Measurements from ENCODE around the gene ZNF775.

The ZNF775 gene

DNA sequence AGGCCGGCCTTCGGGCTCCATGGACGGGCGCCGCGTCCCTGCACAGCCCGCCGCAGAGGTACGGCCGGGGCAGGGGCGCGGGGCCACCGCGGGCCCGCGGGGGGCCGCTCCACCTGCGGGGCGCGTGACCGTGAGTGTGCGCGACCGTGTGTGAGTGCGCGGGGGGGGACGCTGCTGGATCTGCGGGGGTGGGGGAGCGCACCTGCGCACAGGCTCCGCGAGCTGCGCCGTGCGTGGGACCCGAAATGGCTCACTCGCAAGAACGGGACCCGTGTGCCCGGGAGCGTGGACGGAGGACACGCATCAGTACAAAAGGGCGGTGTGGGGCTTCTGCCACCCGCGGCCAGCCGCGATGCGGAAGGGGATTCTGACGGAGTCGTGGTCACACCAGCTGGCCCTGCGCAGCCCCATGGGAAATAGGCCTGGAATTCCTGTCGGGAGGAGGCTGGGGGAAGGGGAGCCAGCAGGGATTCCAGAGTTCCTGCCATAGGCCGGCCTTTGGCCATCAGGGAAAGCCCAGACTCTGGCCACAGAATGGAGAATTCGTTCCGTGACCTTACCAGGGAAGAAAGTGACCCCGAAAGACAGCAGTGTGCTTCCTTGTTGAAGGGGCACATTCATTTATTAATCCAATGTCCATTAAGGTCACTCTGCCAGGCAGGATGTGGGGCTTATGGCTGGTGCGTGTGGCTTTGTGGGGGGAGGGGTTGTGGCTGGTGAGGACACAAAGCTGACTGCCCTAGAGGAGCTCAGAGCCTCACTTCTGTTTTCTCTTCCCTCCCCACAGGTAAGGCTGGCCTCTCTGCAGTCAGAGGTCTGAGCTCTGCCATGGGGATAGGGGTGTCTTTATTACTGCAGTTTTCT, 10.0 kb upstream of the ZNF775 start:
- no peak for DNase-seq (ENCODE audit: low read depth)

DNA sequence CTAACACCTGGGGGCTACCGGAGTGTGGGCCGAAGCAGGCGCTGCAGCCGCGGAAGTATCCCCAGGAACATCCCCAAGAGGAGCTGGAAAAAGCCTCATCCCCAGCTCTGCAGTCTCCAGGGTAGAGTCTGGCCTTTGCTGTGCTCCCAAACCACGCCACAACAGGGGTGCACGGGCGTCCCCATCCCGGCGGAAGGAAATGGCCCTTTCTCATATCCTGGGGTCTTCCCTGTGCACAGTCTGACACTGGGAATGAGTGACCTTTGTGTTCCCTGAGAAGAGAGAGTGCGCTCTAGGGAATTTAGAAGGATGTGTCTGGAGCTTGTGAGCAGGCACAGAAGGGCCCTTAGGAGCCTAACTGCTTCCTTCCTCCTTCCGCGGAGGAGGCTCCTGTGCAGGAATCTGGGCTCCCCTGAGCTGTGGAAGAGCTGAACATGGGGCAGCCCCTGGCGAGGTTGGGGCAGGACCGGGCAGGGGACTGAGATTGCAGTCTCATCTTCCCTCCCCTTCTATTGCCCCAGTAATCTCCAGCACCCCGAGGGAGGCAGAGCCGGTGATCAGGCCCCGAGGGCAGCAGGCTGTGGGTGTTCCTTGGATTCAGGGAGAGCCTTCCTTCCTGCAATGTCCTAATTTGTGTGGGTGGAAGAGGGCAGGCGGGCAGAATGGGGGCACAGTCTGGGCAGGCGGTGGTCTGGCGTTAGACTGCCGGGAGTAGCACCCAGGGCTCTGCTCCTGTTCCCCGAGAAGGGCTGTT, 9.2 kb upstream of the ZNF775 start:
- no peak for DNase-seq (ENCODE audit: low read depth)

DNA sequence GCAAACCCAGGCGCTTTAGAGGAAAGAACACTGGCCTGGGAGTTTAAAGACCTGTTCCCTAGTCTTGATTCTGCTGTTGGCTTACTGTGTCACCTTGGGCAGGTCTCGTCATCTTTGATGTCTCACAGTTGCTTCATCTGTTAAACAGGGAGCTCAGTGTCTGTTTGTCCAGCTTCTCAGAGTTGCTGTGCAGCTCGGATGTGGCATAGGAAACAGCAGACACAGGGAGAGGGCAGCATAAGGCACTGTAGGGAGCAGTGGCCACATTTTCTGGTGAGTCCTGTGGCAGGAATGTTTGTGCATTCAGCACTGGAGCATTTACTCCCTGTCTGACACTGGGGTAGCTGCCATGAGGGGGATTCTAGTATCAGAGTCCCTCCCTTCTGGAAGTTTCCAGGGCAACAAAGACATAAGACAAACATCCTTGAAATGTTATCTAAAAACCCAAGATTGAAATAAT, 8.5 kb upstream of the ZNF775 start:
- no peak for DNase-seq (ENCODE audit: low read depth)

DNA sequence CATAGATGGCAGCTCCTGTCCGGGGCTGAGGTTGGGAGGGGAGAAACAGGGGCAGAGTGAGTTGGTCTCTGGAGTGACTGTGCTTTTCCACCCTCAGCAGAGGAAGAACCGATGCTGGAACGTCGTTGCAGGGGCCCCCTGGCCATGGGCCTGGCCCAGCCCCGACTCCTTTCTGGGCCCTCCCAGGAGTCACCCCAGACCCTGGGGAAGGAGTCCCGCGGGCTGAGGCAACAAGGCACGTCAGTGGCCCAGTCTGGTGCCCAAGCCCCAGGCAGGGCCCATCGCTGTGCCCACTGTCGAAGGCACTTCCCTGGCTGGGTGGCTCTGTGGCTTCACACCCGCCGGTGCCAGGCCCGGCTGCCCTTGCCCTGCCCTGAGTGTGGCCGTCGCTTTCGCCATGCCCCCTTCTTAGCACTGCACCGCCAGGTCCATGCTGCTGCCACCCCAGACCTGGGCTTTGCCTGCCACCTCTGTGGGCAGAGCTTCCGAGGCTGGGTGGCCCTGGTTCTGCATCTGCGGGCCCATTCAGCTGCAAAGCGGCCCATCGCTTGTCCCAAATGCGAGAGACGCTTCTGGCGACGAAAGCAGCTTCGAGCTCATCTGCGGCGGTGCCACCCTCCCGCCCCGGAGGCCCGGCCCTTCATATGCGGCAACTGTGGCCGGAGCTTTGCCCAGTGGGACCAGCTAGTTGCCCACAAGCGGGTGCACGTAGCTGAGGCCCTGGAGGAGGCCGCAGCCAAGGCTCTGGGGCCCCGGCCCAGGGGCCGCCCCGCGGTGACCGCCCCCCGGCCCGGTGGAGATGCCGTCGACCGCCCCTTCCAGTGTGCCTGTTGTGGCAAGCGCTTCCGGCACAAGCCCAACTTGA, 7.8 kb upstream of the ZNF775 start:
- no peak for DNase-seq (ENCODE audit: low read depth)

DNA sequence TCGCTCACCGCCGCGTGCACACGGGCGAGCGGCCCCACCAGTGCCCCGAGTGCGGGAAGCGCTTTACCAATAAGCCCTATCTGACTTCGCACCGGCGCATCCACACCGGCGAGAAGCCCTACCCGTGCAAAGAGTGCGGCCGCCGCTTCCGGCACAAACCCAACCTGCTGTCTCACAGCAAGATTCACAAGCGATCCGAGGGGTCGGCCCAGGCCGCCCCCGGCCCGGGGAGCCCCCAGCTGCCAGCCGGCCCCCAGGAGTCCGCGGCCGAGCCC, 7.2 kb upstream of the ZNF775 start:
- DNase-seq (ENCODE audit: low read depth): no peak

DNA sequence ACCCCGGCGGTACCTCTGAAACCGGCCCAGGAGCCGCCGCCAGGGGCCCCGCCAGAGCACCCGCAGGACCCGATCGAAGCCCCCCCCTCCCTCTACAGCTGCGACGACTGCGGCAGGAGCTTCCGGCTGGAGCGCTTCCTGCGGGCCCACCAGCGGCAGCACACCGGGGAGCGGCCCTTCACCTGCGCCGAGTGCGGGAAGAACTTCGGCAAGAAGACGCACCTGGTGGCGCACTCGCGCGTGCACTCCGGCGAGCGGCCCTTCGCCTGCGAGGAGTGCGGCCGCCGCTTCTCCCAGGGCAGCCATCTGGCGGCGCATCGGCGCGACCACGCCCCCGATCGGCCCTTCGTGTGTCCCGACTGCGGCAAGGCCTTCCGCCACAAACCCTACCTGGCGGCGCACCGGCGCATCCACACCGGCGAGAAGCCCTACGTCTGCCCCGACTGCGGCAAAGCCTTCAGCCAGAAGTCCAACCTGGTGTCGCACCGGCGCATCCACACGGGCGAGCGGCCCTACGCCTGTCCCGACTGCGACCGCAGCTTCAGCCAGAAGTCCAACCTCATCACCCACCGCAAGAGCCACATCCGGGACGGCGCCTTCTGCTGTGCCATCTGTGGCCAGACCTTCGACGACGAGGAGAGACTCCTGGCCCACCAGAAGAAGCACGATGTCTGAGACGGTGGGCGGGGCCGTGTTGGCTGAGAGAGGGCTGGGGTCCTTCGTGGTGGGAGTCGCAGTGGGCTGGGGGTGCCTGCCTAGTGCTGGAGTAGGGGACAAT, 6.7 kb upstream of the ZNF775 start:
- DNase-seq (ENCODE audit: low read depth): no peak

DNA sequence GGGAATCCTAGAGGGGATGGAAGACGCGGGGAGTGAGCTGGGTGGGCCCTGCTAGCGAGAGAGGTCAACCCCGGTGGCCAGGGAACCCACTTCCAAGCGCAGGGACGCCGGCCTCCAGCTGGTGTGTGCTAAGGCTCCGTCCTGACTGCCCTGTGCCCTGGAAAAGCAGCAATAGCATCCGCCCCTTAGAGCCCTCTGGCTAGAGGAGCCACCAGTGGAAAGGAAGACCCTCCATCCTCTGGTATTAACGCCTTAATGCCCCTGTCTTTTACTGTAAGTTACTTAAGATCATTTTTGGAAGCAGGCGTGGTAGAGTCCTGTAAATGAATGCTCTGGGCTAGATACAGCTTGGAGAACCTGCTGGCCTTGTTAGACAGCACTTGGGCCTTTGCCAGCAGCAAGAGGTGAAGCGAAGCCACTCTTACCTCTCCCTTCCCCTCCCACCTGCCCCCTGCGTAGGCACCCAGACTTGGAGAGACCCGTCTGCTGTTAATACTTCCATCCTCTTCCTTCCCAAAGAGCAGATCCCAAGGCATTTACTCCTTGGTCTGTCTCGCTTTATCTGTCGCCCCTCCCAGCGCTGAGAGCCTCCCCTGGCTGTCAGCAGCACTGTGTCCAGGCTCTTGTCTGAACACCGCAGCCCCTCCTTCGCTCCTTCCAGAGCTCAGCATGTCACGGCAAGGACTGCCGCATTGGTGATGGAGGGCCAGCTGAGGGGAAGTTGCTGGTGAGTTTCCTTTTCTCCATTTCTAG, 5.9 kb upstream of the ZNF775 start:
- DNase-seq (ENCODE audit: low read depth): no peak

DNA sequence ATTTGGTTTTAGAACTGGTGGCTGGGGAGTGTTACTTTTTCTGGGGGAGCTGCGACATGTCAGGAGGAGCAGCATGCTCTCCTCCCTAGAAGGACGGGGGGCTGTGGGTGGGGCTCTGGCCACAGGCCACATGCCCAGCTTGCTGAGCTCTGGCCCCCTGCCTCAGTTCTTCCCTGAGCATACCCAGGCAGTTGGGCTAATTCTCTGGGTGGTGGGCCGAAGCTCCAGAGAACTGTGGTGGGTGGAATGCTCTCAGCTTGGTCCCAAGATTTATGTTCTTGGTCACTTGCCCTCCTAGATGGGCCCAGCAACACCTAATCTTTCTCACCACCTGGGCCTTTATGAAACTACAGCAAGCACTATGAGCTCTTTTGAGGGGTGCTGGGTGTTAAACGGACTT, 5.1 kb upstream of the ZNF775 start:
- no peak for DNase-seq (ENCODE audit: low read depth)

DNA sequence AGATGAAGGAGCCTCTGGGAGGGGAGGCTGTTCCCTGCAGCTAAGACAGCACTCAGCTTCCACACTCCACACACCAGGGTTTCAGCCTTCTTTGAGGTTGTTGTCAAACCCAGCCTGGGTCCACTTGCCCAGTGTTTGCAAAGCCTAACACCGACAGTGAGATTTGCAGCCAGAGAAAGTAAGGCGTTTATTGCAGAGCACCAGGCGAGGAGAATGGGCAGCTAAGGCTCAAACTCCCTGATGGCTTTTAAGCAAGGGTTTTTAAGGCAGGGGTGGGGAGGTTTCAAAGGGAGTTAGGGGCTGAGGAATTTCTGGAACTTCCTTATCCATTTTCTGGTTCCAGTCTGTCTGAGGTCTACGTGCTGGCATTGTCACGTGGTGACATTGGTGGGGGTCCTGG, 4.7 kb upstream of the ZNF775 start:
- DNase-seq (ENCODE audit: low read depth): no peak

DNA sequence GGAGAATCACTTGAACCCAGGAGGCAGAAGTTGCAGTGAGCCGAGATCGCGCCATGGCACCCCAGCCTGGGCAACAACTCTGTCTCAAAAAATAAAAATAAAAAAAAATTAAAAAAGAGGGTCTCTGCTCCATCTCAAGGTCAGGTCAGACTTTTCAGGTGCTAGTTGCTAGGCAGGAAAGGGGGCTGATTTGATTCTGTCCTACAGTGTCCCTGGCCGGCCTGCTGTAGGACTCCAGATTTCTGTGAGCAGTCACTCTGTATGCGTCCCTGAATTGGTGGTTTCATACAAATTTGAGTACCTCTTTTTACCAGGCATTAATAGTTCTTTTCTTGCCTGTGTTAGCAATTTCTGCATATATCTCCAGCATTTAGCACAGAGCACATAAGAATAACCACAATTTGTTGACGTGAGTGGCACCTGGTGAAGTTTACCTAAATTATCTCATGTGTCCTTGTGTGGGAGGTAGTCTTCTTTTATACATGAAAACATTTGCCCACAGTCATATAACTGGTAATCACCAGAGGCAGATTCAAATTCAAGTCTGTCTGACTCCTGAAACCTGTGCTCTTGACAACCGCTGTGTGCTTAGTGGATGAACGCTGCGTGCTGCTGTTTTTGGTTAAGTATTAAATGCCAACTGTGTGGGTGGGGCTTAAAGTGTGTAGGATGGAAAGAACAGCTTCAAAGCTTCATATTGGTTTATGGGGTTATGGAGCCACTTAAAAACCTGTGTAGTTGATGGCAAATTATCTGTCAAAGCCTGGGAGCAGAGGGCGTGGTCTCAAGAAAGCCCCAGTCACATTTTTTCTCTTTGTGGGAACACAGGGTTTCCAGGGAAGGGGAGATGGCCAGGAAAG, 3.2 kb upstream of the ZNF775 start:
- DNase-seq (ENCODE audit: low read depth): no peak

DNA sequence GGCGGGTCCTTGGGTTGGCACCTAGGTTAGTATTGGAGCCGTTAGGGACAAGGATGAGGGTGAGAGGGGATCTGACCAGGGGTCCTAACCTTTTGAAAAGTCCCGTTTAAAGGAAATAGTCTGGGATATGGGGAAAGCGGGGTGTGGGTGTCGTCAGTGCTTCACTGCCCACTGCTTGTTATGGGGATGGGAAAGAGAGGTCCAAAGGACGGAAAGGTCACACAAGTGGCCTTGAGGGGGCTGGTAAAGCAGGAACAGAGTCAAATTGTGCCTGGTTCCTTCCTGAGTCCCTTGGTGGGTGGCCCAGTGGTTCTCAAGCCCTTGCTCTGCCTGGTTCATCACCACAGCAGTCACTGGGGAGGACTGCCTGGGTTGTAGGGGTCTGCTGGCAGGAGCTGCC, 2.6 kb upstream of the ZNF775 start:
- DNase-seq (ENCODE audit: low read depth): no peak

DNA sequence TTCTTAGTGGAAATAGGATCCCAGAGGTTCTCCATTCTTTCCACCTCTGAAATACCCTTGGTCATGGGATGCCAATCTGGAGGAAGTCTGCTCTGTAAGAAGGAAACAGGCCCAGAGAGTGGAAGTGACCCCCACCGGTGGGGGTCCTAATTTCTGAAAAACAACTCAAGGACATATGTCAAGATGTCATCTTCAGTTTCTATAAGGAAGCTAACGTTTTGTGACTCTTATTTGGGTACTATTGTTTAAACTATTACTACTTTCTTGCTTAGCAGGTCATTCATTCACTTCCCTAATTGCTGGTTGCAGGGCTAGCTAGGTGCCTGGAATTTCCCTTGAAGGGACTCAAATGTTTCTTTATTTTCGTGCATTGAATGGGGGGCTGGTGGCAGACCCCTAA, 1.9 kb upstream of the ZNF775 start:
- no peak for DNase-seq (ENCODE audit: low read depth)

DNA sequence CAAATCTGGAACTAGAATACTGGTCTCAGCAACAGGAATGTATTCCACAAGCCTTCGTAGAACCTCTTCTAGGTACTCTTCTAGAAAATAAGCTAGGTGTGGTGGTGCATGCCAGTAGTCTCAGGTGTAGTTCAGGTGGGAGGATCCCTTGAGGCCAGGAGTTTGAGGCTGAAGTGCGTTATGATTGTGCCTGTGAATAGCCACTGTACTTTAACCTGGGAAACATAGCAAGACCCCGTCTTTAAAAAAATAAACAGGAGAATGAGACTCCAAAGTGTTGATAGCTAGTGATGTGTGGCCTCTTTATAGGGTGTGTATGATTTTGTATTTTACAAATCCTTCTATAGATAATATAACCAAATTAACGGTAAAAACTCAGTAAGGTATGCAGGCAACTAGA, 1.5 kb upstream of the ZNF775 start:
- no peak for DNase-seq (ENCODE audit: low read depth)

DNA sequence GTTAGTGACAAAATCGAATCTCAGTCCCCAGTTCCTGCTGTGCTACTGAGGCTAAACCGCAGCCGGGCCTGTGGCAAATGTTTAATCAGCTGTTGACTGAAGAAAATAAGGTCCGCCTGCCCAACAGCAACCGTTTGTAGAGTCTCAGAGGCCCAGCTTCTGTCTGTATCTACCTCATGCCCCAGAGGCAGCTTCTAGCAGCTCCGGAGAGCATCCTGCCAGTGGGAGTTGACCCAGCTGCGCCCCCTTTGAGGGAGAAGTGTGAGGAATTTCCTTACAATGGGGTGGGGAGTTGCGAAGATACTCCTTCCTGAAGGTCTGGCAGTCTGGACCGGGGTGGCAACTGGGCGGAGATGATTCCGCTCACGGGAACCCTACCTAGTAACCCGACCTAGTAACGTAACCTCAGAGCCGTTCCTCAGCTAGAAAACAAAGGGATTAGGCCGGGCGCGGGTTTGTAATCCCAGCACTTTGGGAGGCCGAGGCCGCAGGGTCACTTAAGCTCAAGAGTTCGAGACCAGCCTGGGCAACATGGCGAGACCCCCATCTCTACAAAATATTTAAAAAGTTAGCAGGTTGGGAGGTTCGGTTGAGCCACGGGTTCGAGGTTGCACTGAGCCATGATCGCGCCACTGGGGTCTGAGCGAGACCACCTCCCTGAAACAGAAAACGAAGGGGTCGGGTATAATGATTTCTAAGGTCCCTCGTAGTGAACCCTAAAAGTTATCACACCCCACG, 846 bp upstream of the ZNF775 start:
- DNase-seq (ENCODE audit: low read depth): no peak

DNA sequence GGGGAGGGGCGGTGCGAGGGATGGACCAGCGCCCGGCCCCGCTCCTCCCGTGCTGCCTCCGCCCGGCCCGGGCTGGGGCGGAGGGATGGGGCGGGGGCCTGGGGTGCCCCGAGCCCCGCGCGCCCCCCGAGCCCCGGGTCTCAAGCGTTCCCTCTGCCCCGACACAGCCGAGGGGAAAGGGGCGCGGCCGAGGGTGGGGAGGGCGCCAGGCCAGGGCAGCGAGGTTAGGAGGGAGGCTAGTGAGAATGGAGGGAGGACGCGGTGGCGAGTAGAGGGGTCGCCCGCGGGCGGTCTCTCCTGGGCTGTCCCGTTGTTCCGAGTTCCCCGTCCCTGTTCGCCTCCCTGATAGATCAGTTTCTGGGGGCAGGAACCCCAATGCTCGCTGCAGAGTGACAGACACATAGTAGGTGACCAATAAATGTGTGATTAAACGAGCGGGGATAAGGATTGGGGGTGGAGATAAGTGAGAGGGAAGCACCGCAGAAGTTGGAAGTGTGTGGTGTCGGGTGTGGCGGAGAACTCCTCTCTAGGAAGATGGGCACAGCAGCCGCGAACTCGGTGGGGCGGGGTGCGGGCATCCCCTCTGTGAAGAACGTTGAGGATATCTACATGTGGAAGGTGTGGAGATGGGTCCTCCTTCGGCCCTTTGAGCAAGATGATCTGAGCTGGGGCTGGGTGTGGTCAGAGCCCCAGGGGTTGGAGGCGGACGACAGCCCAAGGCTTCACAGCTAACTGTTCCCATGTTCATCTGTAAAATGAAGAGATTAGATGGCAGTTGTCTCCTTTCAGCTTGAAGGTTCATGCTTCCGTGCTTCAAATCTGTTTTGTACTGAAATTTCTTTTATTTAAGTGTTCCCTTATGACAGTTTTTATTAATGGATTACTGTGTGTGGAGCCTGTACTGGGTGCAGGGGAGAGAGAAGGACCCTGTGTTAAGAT, 580 bp downstream of the ZNF775 start:
- no peak for DNase-seq (ENCODE audit: low read depth)

DNA sequence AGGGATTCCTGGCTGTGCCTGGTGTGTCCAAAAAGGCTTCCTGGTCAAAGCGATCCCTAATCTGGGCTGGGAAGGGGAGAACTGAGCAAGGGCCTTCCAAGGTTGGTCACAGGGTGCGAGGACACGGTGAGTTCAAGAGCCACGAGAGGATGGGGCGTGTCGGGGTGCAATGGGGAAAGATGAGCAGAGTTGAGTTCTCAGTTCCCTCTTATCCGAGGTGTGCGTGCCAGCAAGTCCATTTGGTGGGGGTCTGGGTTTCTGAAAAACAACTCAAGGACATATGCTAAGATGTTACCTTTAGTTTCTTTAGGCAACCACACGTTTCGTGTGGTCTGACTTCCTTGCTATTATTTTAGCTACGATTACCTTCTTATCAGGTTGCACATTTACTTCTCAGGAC, 1.3 kb downstream of the ZNF775 start:
- DNase-seq (ENCODE audit: low read depth): no peak

DNA sequence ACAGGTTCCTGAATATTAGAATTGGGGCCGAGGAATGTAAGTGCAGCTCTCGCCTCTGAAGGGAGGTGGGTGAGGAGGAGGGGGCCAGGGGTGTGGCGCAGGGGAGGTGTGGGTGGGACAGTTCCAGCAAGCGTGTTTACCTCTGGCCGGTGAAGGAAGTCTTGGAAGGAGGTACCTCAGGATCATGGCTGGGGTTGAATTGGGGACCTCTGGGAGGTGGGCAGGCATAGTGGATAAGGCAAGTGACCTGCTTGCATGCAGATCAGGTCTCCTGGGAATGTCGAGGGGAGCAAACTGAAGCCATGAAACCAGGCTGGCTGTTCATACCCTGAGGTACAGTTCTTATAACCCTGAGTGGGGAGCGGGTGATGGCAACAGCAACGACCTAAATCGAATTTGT, 2.0 kb downstream of the ZNF775 start:
- DNase-seq (ENCODE audit: low read depth): no peak

DNA sequence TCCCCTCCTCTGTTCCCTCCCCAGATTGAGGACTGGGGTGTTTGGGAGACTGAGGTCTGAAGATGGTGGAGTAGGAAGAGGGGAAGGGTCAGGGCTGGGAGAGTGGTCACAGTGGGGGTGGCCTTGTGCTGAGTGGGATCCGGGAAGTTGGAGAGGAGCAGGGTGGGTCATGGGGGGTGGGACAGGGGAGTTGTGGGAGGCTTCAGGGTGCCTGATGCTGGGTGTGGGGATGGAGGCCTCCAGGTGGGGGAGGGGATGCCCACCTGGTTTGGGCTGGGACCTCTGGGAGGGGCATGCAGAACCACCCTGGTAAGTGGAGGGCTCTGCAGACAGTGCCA, 2.6 kb downstream of the ZNF775 start:
- no peak for DNase-seq (ENCODE audit: low read depth)
